Thyroid gland (tissue), 4 donors: Measurements from ENCODE around the gene CLCNKA.

Experiments
- POLR2A ChIP-seq, 2 donors: fragments of 450-650 bp; IDR thresholded peaks; one replicate each; pipeline ENCODE4 v1.6.1; 2017; ENCODE audit warnings: antibody characterized with exemption in 2 of 2, mild to moderate bottlenecking in 2 of 2, moderate library complexity in 1 of 2
- TF ChIP-seq, protein P1 (sequence below), 6 experiments: fragments of 200-600 bp in 3 of 6; fragments of 450-650 bp in 3 of 6; sonication (generic) in 3 of 6; IDR thresholded peaks; one replicate each; pipeline ENCODE4 v1.5.1; 2016 to 2019; ENCODE audit warnings: antibody characterized with exemption in 6 of 6, mild to moderate bottlenecking in 2 of 6, inconsistent platforms in 1 of 6, moderate library complexity in 1 of 6

DNA sequence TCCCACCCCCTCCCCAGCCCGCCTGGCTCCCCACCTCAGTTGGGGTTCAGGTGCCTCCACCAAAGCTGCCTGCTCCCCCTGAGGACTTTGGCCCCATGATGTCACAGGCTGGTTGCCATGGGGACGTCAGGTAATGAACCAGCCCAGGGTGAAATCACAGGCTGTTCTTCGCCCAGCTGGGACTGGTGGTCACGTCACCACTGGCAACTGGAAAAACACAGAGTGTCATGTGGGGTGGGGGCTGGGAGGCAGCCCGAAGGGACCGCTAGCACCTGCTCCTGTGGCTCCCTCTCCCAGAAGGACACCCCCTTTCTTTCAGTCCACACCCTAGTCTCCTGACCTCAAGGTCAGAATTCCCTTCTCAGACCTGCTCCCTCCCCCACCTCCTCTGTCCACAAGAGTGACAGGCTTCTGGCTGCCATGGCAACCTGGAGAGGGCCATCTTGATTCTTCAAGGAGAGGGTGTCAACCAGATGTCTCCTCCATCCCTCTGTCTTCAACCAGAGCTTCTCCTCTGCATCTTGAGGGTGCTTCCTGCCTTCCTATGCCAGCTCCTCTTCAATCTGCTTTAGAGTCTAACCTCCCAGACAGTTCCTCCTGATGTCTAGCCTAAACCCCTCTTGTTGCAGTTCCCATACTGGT is 45.4 kb downstream of the CLCNKA start:
- TF ChIP-seq POLR2A (IDR thresholded peaks at IDR 0.05) = no peak
- TF ChIP-seq, protein P1, sequence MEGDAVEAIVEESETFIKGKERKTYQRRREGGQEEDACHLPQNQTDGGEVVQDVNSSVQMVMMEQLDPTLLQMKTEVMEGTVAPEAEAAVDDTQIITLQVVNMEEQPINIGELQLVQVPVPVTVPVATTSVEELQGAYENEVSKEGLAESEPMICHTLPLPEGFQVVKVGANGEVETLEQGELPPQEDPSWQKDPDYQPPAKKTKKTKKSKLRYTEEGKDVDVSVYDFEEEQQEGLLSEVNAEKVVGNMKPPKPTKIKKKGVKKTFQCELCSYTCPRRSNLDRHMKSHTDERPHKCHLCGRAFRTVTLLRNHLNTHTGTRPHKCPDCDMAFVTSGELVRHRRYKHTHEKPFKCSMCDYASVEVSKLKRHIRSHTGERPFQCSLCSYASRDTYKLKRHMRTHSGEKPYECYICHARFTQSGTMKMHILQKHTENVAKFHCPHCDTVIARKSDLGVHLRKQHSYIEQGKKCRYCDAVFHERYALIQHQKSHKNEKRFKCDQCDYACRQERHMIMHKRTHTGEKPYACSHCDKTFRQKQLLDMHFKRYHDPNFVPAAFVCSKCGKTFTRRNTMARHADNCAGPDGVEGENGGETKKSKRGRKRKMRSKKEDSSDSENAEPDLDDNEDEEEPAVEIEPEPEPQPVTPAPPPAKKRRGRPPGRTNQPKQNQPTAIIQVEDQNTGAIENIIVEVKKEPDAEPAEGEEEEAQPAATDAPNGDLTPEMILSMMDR (IDR thresholded peaks at IDR 0.05) = no peak
